ENCODE results near the gene TGM3.

Gene TGM3

GRCh38 chr20:2295886-2296515 is at the start of gene TGM3:
Gene TGM3 (plus strand): TSS chr20:2296001. CDS start chr20:2296064, 63 bp downstream.
- H3K4me3 ChIP-seq (ENCODE audit: low read depth, low read length), result no peak within 1 kb of the TSS
- DNase-seq (ENCODE audit: low read depth), result no peak
- no peak for TF ChIP-seq CTCF (IDR thresholded peaks at IDR 0.05; ENCODE audit: low read depth, low read length, missing control alignments)

GRCh38 chr20:2246069-2246491 is 49.7 kb upstream of the TGM3 start:
- no peak for TF ChIP-seq CTCF (IDR thresholded peaks at IDR 0.05; ENCODE audit: low read depth, low read length, missing control alignments)

GRCh38 chr20:2248837-2249236 is 47.0 kb upstream of the TGM3 start:
- no peak overlapping the region for H3K4me3 ChIP-seq (ENCODE audit: low read depth, low read length)
- no peak for TF ChIP-seq CTCF (IDR thresholded peaks at IDR 0.05; ENCODE audit: low read depth, low read length, missing control alignments)
- DNase-seq (ENCODE audit: low read depth), result no peak

More at GRCh38 chr20:2246069-2246491, 49.7 kb upstream of the TGM3 start:
- DNase-seq (ENCODE audit: low read depth), result no peak
- no peak overlapping the region for H3K4me3 ChIP-seq (ENCODE audit: low read depth, low read length)

GRCh38 chr20:2249935-2250334 is 45.9 kb upstream of the TGM3 start:
- H3K4me3 ChIP-seq (ENCODE audit: low read depth, low read length), result no peak overlapping the region
- no peak for TF ChIP-seq CTCF (IDR thresholded peaks at IDR 0.05; ENCODE audit: low read depth, low read length, missing control alignments)
- no peak for DNase-seq (ENCODE audit: low read depth)

GRCh38 chr20:2252419-2252997 is 43.3 kb upstream of the TGM3 start:
- no peak for TF ChIP-seq CTCF (IDR thresholded peaks at IDR 0.05; ENCODE audit: low read depth, low read length, missing control alignments)
- no peak for DNase-seq (ENCODE audit: low read depth)
- no peak overlapping the region for H3K4me3 ChIP-seq (ENCODE audit: low read depth, low read length)

GRCh38 chr20:2253256-2253655 is 42.5 kb upstream of the TGM3 start:
- no peak overlapping the region for H3K4me3 ChIP-seq (ENCODE audit: low read depth, low read length)
- no peak for DNase-seq (ENCODE audit: low read depth)
- TF ChIP-seq CTCF (IDR thresholded peaks at IDR 0.05; ENCODE audit: low read depth, low read length, missing control alignments), result no peak

- no peak for DNase-seq (ENCODE audit: low read depth)
- no peak overlapping the region for H3K4me3 ChIP-seq (ENCODE audit: low read depth, low read length)
- no peak for TF ChIP-seq CTCF (IDR thresholded peaks at IDR 0.05; ENCODE audit: low read depth, low read length, missing control alignments)
Observed at GRCh38 chr20:2254333-2254732, 41.5 kb upstream of the TGM3 start.

All from GM12864 (cell line).